HCEC 1CT (cell line): ENCODE data around the gene MED7.

Source experiments
- DNase-seq: peaks from one replicate; pipeline ENCODE4 v3.0.0-alpha.2; 2017

MED7 gene

DNA sequence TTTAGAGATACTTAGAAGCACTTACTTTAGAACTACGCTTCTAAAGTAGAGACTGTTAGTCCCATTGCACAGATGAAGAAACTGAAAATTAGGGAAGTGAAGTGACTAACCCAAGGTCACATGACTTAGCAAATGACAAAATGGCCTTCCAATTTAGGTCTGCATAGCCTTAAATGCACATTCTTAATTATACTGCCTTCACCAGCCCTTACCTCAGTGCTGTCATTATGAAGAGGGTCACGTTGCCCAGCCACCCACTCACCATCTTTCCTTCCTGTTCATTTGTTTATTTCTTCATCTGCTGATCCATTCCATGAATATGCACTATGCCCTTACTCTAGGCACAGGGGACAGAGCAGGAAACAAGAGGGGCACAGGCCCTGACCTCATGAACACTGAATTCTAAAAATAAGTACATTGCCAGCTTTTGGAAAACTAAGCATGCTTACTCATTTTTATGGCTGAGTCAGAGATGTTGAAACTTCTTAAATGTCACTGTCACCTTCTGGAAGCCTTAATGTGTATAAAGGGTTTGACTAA, 42.5 kb downstream of the MED7 start:
- DNase-seq: peak; percentile 86

DNA sequence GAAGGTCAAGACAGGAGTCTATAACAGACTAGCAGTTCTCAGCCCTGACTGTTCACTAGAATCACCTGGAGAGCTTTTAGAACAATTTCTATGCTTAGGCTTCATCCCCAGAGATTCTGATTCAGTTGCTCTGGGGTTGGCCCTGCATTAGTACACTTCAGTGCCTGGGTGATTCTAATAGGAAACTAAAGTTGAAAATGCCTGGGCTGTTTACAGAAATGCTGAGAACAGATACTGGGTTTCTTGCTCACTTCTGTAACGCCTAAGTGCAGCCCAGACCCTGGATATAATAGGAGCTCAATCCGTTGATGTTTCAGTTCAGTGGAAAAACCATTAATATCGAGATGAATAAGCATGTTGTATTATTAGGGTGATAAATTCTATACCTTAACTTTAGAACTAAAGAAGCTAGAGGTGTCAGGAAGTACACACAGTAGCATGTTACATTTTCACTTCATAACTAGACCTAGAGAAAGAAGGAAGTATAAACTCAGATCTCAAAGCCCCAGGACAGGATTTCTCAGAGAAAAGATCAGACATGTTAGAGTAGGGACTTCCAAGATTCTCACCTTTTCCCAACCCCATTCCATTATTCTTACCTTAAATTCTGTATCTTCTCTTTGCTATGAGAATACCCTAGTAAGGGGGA, 54.2 kb downstream of the MED7 start:
- DNase-seq: no peak
